ENCODE data around the gene OGFOD3.
"Not testable (repeated sequence)": the region's sequence is repeated elsewhere in the genome, so short reads cannot be mapped to it uniquely, and the experiment has no call there.

Gene OGFOD3

GRCh38 chr17:82386881-82387704, 31.3 kb downstream of the OGFOD3 start:
- no peak for DNase-seq

GRCh38 chr17:82386255-82386831, 32.0 kb downstream of the OGFOD3 start:
- no peak for DNase-seq

- no peak for DNase-seq
Measured at GRCh38 chr17:82385559-82386254, 32.7 kb downstream of the OGFOD3 start.

GRCh38 chr17:82384730-82385481, 33.5 kb downstream of the OGFOD3 start:
- DNase-seq, result no peak

DNA sequence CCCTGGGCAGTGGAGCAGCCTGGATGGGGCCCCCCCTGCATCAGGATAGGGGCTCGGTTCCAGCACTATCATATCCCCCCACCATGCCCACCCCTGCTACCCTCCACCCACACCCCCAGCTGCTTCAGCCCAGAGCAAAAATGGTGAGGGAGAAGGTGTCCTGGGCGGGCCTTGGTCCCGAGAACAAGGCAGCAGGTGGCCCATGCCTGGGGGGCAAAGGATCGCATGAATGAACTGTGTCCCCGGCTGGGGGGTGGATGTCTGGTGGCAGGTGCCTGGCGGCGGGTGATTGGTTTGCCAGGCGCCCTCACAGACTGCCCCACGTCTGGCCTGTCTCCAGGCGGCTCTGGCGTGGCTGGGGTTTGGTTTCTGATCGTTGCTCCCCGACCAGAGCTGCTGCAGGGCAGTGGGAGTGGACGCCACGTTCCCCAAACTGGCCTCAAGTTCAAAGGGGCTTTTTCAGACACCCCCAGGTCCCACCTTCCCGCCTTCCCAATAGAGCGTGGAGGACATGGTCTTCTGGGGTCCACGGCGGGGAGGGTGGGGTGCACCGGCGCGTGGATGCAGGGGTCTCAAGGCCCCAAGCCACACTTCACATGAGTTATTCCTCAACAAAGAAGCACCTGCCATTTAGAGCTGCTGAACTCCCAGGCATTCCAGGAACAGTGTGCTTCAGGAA, 34.2 kb downstream of the OGFOD3 start:
- DNase-seq, result no peak

DNA sequence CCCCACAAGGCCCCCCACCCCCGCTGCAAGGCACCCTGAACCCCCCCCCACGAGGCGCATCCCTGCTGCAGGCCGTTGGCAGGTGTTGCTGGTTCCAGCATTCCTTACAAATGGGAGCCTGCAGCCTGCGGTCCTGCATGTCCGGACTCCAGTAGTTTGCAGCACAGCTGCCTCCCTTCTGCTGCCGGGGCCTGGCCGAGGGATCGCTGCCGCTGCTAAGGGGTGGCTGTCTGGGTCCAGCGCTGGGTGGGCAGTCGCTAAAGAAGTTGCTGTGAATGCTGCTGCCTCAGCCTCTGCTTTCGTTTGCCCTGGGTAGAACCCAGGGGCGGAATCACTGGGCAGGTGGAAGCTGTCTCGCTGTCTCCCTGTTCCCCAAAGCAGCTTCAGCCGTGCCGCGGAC, 35.0 kb downstream of the OGFOD3 start:
- DNase-seq, result no peak

DNA sequence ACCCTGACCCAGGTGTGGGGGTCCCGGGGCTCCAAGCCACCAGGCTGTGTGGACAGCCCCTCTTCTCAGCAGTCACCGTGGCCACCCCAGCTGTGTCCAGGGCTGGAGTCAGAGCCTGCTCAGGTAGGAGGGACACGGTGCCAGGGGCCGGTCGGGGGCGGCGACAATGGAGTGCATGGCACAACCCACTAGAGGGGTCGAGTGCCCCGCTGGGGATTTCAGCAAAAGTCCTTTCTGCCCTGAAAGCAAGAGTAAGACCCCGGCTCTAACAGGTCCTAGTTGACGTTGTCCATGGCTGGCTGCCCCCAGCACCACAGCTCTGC, 35.5 kb downstream of the OGFOD3 start:
- no peak for DNase-seq

DNA sequence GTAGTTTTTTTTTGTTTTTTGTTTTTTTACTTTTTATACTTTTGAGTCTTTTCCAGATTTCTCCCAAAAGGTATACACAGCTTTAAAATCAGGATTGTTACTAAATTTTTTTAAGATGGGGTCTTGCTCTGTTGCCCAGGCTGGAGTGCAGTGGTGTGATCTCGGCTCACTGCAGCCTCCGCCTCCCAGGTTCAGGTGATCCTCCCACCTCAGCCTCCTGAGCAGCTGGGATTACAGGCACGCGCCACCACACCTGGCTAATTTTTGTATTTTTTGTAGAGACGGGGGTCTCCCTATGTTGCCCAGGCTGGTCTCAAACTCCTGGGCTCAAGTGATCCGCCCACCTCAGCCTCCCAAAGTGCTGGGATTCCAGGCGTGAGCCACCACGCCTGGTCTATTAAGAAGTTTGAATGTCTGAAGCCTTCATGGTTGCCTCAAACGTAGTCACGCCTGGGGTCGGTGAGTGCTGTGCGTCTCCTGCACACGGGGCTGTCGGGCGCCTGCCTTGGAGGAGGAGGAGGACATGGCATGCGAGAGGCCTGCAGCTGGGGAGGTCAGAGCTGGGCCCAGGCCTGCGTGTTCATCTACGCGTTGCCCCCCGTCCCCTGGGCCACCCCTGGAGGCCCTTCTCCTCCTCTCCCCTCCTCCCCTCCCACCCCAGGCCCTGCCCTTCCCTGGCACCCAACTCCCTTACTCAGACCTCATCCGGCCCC, 36.0 kb downstream of the OGFOD3 start:
- not testable (repeated sequence) for DNase-seq

DNA sequence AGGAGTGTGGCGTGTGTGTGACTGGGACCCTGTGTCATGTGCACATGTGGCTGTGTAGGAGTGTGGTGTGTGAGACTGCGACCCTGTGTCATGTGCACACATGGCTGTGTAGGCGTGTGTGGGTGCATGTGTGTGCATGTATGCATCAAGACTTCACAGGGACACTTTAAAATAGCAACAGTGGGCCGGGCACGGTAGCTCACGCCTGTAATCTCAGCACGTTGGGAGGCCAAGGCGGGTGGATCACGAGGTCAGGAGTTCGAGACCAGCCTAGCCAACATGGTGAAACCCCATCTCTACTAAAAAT, 36.7 kb downstream of the OGFOD3 start:
- DNase-seq, result not testable (repeated sequence)

DNA sequence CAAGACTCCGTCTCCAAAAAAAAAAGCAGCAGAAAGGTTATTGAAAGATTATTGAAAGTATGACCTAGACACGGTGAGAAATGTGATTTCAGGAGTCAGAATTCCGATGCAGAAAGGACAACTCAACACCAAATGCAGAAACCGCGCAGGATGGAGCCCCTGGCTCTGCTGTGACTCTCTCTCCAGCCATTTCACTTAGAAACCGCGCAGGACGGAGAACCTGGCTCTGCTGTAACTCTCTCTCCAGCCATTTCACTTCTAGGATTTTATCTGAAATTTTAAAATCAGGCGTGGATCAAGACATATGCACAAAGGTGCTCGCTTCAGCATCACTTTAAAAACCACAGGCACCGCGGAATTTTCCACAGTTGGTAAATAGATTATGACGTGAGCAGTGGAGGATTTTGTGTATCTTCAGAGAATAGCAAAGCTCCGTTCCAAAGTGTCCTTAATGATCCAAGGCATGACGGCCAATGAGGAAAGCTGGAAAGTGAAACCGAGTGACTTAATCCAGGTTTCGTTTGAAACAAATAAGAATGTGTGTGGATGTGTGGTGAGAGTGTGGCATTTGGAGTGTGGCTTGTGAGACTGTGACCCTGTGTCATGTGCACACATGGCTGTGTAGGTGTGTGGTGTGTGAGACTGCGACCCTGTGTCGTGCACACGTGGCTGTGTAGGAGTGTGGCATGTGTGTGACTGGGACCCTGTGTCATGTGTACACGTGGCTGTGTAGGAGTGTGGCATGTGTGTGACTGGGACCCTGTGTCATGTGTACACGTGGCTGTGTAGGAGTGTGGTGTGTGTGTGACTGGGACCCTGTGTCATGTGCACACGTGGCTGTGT, 37.3 kb downstream of the OGFOD3 start:
- DNase-seq, result no peak

DNA sequence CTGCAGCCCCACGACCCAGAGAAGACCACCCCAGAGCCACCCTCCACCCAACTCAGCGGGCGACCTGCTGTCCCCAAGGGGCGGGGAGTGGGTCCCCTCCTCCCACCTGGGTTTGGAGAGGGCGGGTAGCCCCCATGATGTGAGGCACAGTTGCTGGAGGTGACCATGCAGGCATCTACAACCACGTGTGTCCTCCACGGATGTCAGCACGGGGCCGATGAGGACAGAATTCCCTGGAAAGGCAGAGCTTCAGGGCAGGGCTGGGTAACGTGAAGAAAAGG, 39.7 kb downstream of the OGFOD3 start:
- no peak for DNase-seq

GRCh38 chr17:82377924-82378740, 40.3 kb downstream of the OGFOD3 start:
- no peak for DNase-seq

GRCh38 chr17:82377294-82377693, 41.1 kb downstream of the OGFOD3 start:
- DNase-seq, result not testable (repeated sequence)

GRCh38 chr17:82376042-82376730, 42.2 kb downstream of the OGFOD3 start:
- peak in 1 of 5 donors; percentile 11 for DNase-seq

DNA sequence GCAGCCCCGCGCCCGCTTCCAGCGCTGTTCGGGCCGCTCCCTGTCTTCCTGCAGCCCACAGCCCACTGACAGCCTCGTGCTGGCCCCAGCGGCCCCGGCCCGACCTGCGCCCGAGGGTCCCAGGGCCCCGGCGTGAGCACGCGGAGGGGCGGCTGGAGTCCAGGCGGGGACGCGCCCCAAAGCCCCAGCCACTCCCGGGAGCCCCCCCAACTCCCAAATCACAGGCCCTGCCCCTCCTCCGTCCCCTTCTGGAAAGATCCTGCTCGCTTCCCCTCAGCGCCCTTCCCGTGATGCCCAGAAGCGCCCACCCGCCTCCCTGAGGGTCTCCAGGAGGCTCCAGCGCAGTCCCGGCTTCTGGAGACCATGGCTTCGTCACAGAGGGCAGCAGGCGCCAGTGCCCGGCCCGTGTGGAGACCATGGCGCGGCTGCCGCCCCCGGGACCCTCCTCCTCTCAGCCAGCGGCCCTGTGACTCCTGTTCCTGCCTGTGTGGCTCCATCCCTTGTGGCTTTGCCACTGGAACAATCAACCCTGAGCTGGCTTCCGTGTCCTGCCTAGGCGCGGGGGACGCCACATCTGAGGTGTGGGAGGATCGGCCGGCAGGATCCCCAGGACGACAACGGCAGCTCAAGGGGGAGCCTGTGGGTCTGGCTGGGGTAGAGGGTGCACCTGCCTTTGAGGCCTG, 42.9 kb downstream of the OGFOD3 start:
- DNase-seq, result no peak

DNA sequence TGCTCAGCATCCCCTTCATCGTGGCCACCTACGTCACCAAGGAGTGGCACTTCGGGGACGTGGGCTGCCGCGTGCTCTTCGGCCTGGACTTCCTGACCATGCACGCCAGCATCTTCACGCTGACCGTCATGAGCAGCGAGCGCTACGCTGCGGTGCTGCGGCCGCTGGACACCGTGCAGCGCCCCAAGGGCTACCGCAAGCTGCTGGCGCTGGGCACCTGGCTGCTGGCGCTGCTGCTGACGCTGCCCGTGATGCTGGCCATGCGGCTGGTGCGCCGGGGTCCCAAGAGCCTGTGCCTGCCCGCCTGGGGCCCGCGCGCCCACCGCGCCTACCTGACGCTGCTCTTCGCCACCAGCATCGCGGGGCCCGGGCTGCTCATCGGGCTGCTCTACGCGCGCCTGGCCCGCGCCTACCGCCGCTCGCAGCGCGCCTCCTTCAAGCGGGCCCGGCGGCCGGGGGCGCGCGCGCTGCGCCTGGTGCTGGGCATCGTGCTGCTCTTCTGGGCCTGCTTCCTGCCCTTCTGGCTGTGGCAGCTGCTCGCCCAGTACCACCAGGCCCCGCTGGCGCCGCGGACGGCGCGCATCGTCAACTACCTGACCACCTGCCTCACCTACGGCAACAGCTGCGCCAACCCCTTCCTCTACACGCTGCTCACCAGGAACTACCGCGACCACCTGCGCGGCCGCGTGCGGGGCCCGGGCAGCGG, 43.6 kb downstream of the OGFOD3 start:
- DNase-seq, result no peak

DNA sequence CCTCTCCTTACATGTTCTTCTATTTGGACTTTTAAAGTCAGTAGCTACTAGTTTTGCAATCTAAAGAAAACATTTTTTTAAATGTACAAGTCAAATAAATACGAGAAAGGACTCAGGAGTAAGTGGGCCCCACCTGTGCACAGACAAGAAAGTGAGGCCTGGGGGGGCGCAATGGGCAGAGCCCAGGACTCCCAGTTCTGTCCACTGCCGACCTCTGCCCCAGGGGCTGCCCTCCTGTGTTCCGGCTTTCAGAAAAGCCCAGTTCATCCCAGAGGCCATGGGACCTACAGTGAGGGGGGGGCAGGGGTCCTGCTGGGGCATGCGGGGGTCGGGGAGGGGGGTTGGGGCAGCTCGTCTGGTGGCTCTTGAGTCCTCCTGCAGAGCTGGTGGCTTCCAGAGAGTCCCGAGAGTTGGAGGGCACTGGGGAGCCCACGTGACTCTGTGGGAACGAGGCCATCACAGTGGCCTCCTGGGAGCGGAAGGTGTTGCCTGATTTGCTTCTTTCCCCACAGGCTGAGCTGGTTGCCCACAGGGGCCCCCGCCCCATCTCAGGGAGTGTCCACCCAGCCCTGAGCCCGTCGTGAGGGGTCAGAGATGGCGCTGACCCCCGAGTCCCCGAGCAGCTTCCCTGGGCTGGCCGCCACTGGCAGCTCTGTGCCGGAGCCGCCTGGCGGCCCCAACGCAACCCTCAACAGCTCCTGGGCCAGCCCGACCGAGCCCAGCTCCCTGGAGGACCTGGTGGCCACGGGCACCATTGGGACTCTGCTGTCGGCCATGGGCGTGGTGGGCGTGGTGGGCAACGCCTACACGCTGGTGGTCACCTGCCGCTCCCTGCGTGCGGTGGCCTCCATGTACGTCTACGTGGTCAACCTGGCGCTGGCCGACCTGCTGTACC, 44.4 kb downstream of the OGFOD3 start:
- DNase-seq, result no peak

DNA sequence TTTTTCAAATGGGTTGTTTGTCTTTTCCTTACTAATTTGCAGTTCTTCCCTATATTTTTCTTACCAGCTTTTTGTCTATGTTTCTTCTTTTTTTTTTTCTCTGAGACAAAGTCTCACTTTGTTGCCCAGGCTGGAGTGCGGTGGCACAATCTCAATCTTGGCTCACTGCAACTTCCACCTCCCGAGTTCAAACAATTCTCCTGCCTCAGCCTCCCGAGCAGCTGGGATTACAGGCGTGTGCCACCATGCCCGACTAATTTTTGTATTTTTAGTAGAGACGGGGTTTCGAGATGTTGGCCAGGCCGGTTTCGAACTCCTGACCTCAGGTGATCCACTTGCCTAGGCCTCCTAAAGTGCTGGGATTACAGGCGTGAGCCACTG, 45.3 kb downstream of the OGFOD3 start:
- not testable (repeated sequence) for DNase-seq
